ENCODE results near the gene ACO1. TPM values are rescaled to one million over a fixed set of nuclear protein-coding genes. Genes with fewer than 3 reads are reported as not detected.

Gene ACO1
- polyA plus RNA-seq, 1 donor (not counting 4 experiments of a cell fraction or from before 2014, with no cell fraction given): 29.2 TPM

GRCh38 chr9:32384002-32384363 lies 460 bp upstream of the ACO1 start:
- peak overlapping the region; percentile 71 to 85 (median 83) for H3K4me3 ChIP-seq (ENCODE audit: control insufficient read depth in 2 of 3, extremely low read depth in 1 of 3, insufficient read depth in 2 of 3, low read depth in 1 of 3, low read length in 3 of 3)
- no peak for TF ChIP-seq CTCF (optimal IDR thresholded peaks at IDR 0.05 in 1 of 3, IDR thresholded peaks at IDR 0.05 in 1 of 3, conservative IDR thresholded peaks at IDR 0.05 in 1 of 3; ENCODE audit: extremely low read depth in 1 of 3, insufficient read depth in 2 of 3, low read length in 3 of 3)
- no peak for TF ChIP-seq EZH2 (IDR thresholded peaks at IDR 0.05; ENCODE audit: low read length)
- H3K27ac ChIP-seq (ENCODE audit: control insufficient read depth, insufficient read depth, low read length): no peak overlapping the region
- peak overlapping the region; percentile 94 for H2AFZ ChIP-seq (ENCODE audit: control insufficient read depth, low read length)
- H3K4me1 ChIP-seq (ENCODE audit: control insufficient read depth, extremely low read depth, insufficient read depth, low read length): peaks cover 7% of the 10 kb centered on the region
- H3K4me2 ChIP-seq (ENCODE audit: control insufficient read depth, extremely low read depth, insufficient read depth, low read depth, low read length): peak overlapping the region; percentile 73
- H3K36me3 ChIP-seq (ENCODE audit: control insufficient read depth in 2 of 2, extremely low read depth in 1 of 2, insufficient read depth in 2 of 2, low read length in 2 of 2): no peaks in the 10 kb centered on the region
- H4K20me1 ChIP-seq (ENCODE audit: control insufficient read depth, extremely low read depth, insufficient read depth, low read length): no peaks in the 10 kb centered on the region
- no peaks in the 10 kb centered on the region for H3K9me3 ChIP-seq (ENCODE audit: control insufficient read depth, low read depth, low read length)
- peak overlapping the region; percentile 88 for H3K9ac ChIP-seq (ENCODE audit: control insufficient read depth, extremely low read depth, insufficient read depth, low read length)
- no peak for FAIRE-seq
- H3K9me1 ChIP-seq (ENCODE audit: control insufficient read depth, extremely low read depth, insufficient read depth, low read length): no peaks in the 10 kb centered on the region
- dilution Hi-C loops (cut with MboI; ENCODE audit: extremely low pct_ligation_motif_present, low sequenced_read_pairs): no loop called here
- peaks cover 5% of the 10 kb centered on the region for H3K79me2 ChIP-seq (ENCODE audit: control insufficient read depth, insufficient read depth, low read length)
- no peak for DNase-seq (ENCODE audit: low read depth, low spot score)
- peaks cover 9% of the 10 kb centered on the region for H3K27me3 ChIP-seq (ENCODE audit: control insufficient read depth, extremely low read depth, insufficient read depth, low read length)

GRCh38 chr9:32385152-32385884 lies 875 bp downstream of the ACO1 start:
- Histone ChIP-seq H3K4me2 (ENCODE audit: control insufficient read depth, extremely low read depth, insufficient read depth, low read depth, low read length) (peak overlapping the region; percentile 73), H3K4me3 (ENCODE audit: control insufficient read depth in 2 of 3, extremely low read depth in 1 of 3, insufficient read depth in 2 of 3, low read depth in 1 of 3, low read length in 3 of 3) (peak overlapping the region; percentile 71 to 85 (median 83)), H3K36me3 (ENCODE audit: control insufficient read depth in 2 of 2, extremely low read depth in 1 of 2, insufficient read depth in 2 of 2, low read length in 2 of 2) (no peaks in the 10 kb centered on the region), H2AFZ (ENCODE audit: control insufficient read depth, low read length) (peak overlapping the region; percentile 99), H3K79me2 (ENCODE audit: control insufficient read depth, insufficient read depth, low read length) (peaks cover 8% of the 10 kb centered on the region), H4K20me1 (ENCODE audit: control insufficient read depth, extremely low read depth, insufficient read depth, low read length) (no peaks in the 10 kb centered on the region), H3K9me1 (ENCODE audit: control insufficient read depth, extremely low read depth, insufficient read depth, low read length) (no peaks in the 10 kb centered on the region), H3K4me1 (ENCODE audit: control insufficient read depth, extremely low read depth, insufficient read depth, low read length) (peaks cover 7% of the 10 kb centered on the region), H3K27me3 (ENCODE audit: control insufficient read depth, extremely low read depth, insufficient read depth, low read length) (peaks cover 9% of the 10 kb centered on the region), H3K27ac (ENCODE audit: control insufficient read depth, insufficient read depth, low read length) (peak overlapping the region; percentile 65), H3K9me3 (ENCODE audit: control insufficient read depth, low read depth, low read length) (no peaks in the 10 kb centered on the region), H3K9ac (ENCODE audit: control insufficient read depth, extremely low read depth, insufficient read depth, low read length) (peak overlapping the region; percentile 88)
- TF ChIP-seq EZH2 (IDR thresholded peaks at IDR 0.05; ENCODE audit: low read length) (no peak), CTCF (optimal IDR thresholded peaks at IDR 0.05 in 1 of 3, IDR thresholded peaks at IDR 0.05 in 1 of 3, conservative IDR thresholded peaks at IDR 0.05 in 1 of 3; ENCODE audit: extremely low read depth in 1 of 3, insufficient read depth in 2 of 3, low read length in 3 of 3) (no peak)
- FAIRE-seq: no peak
- dilution Hi-C loops (cut with MboI; ENCODE audit: extremely low pct_ligation_motif_present, low sequenced_read_pairs): no loop called here
- no peak for DNase-seq (ENCODE audit: low read depth, low spot score)

Data from keratinocyte (primary cell).